Thyroid gland (tissue), 4 donors: ENCODE results near the gene ANKRD13B. TPM values are rescaled to one million over a fixed set of nuclear protein-coding genes. Genes with fewer than 3 reads are reported as not detected.
A peak's percentile ranks its signal among the peaks of the same experiment; 100 is the strongest.

Source experiments
- DNase-seq, 2 donors: peaks; one replicate each; pipeline ENCODE4 v3.0.0-alpha.2; 2019
- H3K27ac ChIP-seq, 3 donors: fragments of 200-600 bp; sonication (generic); 1 replicate in 2 of 3; 2 replicates in 1 of 3; pipeline ENCODE4 v1.5.1; 2016 to 2019; ENCODE audit warnings: mild to moderate bottlenecking in 1 of 3, moderate library complexity in 1 of 3
- H3K27me3 ChIP-seq: fragments of 200-600 bp; sonication (generic); one replicate; pipeline ENCODE4 v1.5.1; 2019
- H3K36me3 ChIP-seq, 2 donors: fragments of 200-600 bp; sonication (generic); one replicate each; pipeline ENCODE4 v1.5.1; 2016 to 2019
- H3K4me1 ChIP-seq, 2 donors: fragments of 200-600 bp; sonication (generic); one replicate each; pipeline ENCODE4 v1.5.1; 2017 to 2019
- H3K4me3 ChIP-seq, 3 donors: fragments of 200-600 bp; sonication (generic); replicated peaks in 1 of 3; 1 replicate in 2 of 3; 2 replicates in 1 of 3; pipeline ENCODE4 v1.5.1; 2016; ENCODE audit warnings: mild to moderate bottlenecking in 1 of 3
- H3K9me3 ChIP-seq: fragments of 200-600 bp; sonication (generic); one replicate; pipeline ENCODE4 v1.5.1; 2017
- POLR2A ChIP-seq, 2 donors: fragments of 450-650 bp; IDR thresholded peaks; one replicate each; pipeline ENCODE4 v1.6.1; 2017; ENCODE audit warnings: antibody characterized with exemption in 2 of 2, mild to moderate bottlenecking in 2 of 2, moderate library complexity in 1 of 2
- WGBS, 2 donors: methylation state at CpG; one replicate each; pipeline ENCODE4 v1.1.5; 2017; 5-methylcytosine and 5-hydroxymethylcytosine counted together
- intact Hi-C: fragments of 100-400 bp; cut with DNase I; formaldehyde crosslinking; loops from one replicate; pipeline ENCODE4 v1.15.1; 2023
- total RNA-seq, 4 donors: library from RNA; depleted of rRNA; stranded (reverse); fragments of >200 nt; gene quantifications; one replicate each; pipeline ENCODE4 v1.2.3, GENCODE V29; 2016
- TF ChIP-seq, protein P1 (sequence below), 6 experiments: fragments of 200-600 bp in 3 of 6; fragments of 450-650 bp in 3 of 6; sonication (generic) in 3 of 6; IDR thresholded peaks; one replicate each; pipeline ENCODE4 v1.5.1; 2016 to 2019; ENCODE audit warnings: antibody characterized with exemption in 6 of 6, mild to moderate bottlenecking in 2 of 6, inconsistent platforms in 1 of 6, moderate library complexity in 1 of 6

The ANKRD13B gene
- 1 to 10 TPM; 1.6 to 5.8 (median 3.1) TPM for total RNA-seq

DNA sequence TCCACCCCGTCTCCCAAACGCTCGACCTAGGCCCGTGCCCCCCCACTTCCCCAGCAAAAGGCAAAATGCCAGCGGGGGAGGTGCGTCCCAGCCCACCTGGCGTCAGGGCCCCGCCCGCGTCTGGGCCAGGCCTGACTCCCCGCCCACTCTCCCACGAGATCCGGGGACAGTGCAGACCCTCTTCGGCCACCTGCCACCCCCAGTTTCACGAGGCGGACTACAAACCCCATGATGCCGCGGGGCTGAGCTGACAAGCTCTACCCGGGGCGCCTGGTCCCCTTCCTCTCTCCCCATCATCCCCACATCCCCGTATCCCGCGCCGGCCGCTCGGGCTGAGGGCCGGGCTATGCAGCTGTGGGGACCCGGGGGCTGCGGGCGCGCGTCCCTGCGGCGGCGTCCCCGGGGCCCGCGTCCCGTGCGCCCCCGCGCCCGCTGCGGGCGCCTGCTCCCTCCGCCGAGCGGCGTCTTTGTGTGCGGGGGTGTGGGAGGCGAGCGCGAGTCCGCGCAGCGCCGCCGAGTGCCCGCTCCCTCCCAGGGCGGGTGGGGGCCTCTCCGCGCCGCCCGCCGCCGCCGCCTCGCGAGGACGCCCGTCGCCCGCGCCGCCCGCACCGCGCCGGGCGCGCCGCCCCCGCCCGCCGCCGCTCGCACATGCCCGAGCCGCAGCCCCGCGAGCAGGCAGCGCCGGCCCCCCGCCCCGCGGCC is at the start of gene ANKRD13B:
ANKRD13B (plus strand) TSS at position 283 of the 702 bp plus-strand sequence. CDS start 490 bp downstream, outside the sequence.
- Histone ChIP-seq H3K9me3 (no peaks in the 10 kb centered on the region), H3K4me3 (peak within 1 kb of the TSS in 2 of 3 donors; percentile 29 to 58), H3K4me1 (peaks cover 39 to 43% of the 10 kb centered on the region in 2 donors), H3K27ac (peak within 1 kb of the TSS; percentile 33 to 56 (median 56)), H3K27me3 (no peaks in the 10 kb centered on the region), H3K36me3 (no peaks in the 10 kb centered on the region)
- intact Hi-C loops: no loop called here
- no peak for TF ChIP-seq POLR2A (IDR thresholded peaks at IDR 0.05)
- TF ChIP-seq, protein P1, sequence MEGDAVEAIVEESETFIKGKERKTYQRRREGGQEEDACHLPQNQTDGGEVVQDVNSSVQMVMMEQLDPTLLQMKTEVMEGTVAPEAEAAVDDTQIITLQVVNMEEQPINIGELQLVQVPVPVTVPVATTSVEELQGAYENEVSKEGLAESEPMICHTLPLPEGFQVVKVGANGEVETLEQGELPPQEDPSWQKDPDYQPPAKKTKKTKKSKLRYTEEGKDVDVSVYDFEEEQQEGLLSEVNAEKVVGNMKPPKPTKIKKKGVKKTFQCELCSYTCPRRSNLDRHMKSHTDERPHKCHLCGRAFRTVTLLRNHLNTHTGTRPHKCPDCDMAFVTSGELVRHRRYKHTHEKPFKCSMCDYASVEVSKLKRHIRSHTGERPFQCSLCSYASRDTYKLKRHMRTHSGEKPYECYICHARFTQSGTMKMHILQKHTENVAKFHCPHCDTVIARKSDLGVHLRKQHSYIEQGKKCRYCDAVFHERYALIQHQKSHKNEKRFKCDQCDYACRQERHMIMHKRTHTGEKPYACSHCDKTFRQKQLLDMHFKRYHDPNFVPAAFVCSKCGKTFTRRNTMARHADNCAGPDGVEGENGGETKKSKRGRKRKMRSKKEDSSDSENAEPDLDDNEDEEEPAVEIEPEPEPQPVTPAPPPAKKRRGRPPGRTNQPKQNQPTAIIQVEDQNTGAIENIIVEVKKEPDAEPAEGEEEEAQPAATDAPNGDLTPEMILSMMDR (IDR thresholded peaks at IDR 0.05): no peak
- 1 to 2% methylated on average over 9 to 14 of the region's 96 CpGs for WGBS, 2 donors
- DNase-seq: peak in 1 of 2 donors; percentile 33

DNA sequence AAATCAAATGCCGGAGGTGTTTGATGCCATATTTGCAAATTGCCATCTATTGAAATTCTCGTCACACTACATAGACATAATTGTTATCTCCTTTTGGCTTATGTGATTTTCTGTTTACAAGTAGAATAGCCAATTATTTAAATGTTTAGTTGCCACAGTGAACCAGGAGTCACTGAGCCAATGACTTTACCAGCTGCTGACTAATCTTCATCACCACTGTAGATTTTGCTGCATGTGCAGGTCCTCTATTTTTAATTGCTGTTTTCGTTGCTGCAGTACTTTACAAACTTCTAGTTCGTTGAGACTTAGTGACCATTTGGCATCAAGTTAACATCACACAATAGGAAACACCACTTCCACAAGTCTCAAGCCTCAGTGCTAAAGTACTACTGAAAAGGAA is 48.9 kb upstream of the ANKRD13B start:
- WGBS, 2 donors: 74 to 75% methylated on average over 4 of the region's 4 CpGs
- no peak for TF ChIP-seq POLR2A (IDR thresholded peaks at IDR 0.05)
- TF ChIP-seq, protein P1 (IDR thresholded peaks at IDR 0.05): no peak
- DNase-seq: no peak
- Histone ChIP-seq H3K9me3 (no peaks in the 10 kb centered on the region), H3K4me3 (no peak overlapping the region), H3K36me3 (peaks cover 7 to 8% of the 10 kb centered on the region in 2 donors), H3K4me1 (peaks cover 22 to 24% of the 10 kb centered on the region in 2 donors), H3K27ac (no peak overlapping the region), H3K27me3 (no peaks in the 10 kb centered on the region)
- intact Hi-C loops: no loop called here

DNA sequence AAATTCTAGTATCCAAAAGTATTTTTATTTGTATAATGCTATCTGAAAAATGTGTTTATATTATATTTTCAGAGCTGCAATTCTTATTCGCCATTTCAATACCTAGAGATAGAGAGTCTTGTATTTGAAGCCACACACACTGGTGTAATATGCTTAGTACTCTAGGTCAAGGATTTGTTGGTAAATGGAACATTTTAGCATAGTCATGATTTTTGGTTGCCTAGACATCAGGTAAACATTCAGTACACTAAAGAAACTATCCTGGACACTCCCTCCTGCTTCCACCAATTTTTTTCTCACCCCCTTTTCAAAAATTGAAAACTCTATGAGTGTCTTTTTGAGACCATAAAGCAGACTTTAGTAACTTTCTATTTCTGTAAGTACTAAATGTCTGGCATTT is 46.8 kb upstream of the ANKRD13B start:
- H3K27me3 ChIP-seq: no peaks in the 10 kb centered on the region
- H3K4me1 ChIP-seq: peaks cover 24 to 27% of the 10 kb centered on the region in 2 donors
- peak overlapping the region in 1 of 3 donors; percentile 3 for H3K27ac ChIP-seq
- intact Hi-C loops: no loop called here
- TF ChIP-seq POLR2A (IDR thresholded peaks at IDR 0.05): no peak
- TF ChIP-seq, protein P1 (IDR thresholded peaks at IDR 0.05): no peak
- H3K4me3 ChIP-seq: no peak overlapping the region
- no peaks in the 10 kb centered on the region for H3K9me3 ChIP-seq
- no peak for DNase-seq
- WGBS, 2 donors: 90 to 96% methylated on average over 1 of the region's 1 CpG
- peaks cover 7 to 8% of the 10 kb centered on the region in 2 donors for H3K36me3 ChIP-seq

DNA sequence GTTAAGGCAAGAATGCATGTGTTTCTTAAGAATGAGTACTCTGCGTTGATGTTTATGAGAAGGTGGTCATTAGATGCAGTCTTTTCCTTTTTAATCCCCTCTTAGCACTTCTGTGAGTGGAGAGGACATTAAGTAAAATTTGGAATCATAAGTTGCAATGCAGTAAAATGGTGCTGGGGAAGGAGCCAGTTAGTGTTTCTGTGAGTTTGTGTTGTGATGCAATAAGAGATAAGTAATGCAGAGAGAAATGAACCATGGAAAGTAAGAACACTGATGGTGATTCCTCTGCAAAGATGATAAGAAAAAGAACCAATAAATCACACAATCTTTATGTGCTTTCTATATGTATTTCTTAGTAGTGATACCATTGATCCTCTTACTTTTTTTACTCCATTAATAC is 46.1 kb upstream of the ANKRD13B start:
- TF ChIP-seq POLR2A (IDR thresholded peaks at IDR 0.05): no peak
- TF ChIP-seq, protein P1 (IDR thresholded peaks at IDR 0.05): no peak
- no peaks in the 10 kb centered on the region for H3K27me3 ChIP-seq

DNA sequence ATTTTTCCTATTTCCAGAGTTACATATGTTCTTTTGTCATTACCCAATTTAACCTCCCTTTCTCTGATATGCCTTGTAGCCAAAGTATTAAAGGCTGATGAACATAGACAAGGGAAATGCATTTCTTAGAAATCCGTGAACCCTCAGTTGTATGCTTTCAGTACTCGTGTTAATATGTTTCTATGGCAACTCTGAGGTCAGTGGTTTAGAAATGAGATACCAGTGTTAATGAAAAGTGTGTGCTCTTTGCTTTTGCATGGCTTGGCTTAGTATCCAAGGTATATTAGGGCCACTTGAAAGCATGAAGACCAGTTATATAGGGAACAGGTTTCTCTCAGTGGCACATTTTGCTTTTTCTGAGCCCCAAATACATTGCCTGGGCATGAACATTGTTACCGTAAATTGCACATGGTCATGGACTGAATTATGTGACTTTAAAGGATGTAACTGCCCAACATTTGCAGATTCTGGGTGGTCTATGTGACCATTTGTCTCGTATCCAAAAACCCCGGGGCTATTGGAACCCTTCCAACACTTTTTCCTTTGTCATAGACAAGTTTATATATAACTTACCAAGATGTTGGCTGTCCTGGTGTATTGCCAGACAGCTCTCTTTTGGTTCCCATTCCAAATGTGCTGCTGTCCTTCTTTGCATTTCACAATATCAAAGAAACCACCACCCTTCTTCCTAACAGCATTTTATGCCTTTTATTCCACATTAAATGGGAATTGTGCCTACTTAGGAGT is 43.6 kb upstream of the ANKRD13B start:
- H3K4me3 ChIP-seq: no peak overlapping the region
- no peak for TF ChIP-seq POLR2A (IDR thresholded peaks at IDR 0.05)
- TF ChIP-seq, protein P1 (IDR thresholded peaks at IDR 0.05): no peak

More for the DNA sequence above, 46.1 kb upstream of the ANKRD13B start:
- H3K9me3 ChIP-seq: no peaks in the 10 kb centered on the region
- DNase-seq: no peak
- H3K4me1 ChIP-seq: peaks cover 24 to 27% of the 10 kb centered on the region in 2 donors
- 45 to 47% methylated on average over 1 of the region's 1 CpG for WGBS, 2 donors
- peaks cover 7 to 8% of the 10 kb centered on the region in 2 donors for H3K36me3 ChIP-seq
- H3K4me3 ChIP-seq: no peak overlapping the region
- intact Hi-C loops: no loop called here
- H3K27ac ChIP-seq: no peak overlapping the region

More for the DNA sequence above, 43.6 kb upstream of the ANKRD13B start:
- H3K9me3 ChIP-seq: no peaks in the 10 kb centered on the region
- peaks cover 22% of the 10 kb centered on the region in 2 donors for H3K4me1 ChIP-seq
- 34 to 41% methylated on average over 5 of the region's 5 CpGs for WGBS, 2 donors
- no peak for DNase-seq
- intact Hi-C loops: no loop called here
- no peaks in the 10 kb centered on the region for H3K27me3 ChIP-seq
- no peak overlapping the region for H3K27ac ChIP-seq
- no peaks in the 10 kb centered on the region for H3K36me3 ChIP-seq
